K562 (cell line): ENCODE results near the gene HSF2BP. TPM values are rescaled to one million over a fixed set of nuclear protein-coding genes. Genes with fewer than 3 reads are reported as not detected.
A peak's percentile ranks its signal among the peaks of the same experiment; 100 is the strongest.

Source experiments
- HDAC1 ChIP-seq, 2 experiments: fragments of 450-650 bp; IDR thresholded peaks; 2 replicates each; pipeline ENCODE4 v1.6.1; 2016 to 2017; ENCODE audit warnings: inconsistent platforms in 1 of 2, mild to moderate bottlenecking in 1 of 2, moderate library complexity in 1 of 2
- NRF1 ChIP-seq, 2 experiments: fragments of 450-650 bp; IDR thresholded peaks in 1 of 2; conservative IDR thresholded peaks in 1 of 2; 2 replicates each; pipeline ENCODE4 v1.6.1; 2014; ENCODE audit warnings: mild to moderate bottlenecking in 2 of 2
- NUFIP1 ChIP-seq: fragments of 450-650 bp; IDR thresholded peaks from 2 replicates; pipeline ENCODE4 v1.6.1; 2018; ENCODE audit not compliant: partially characterized antibody
- RAD51 ChIP-seq: fragments of 450-650 bp; IDR thresholded peaks from 2 replicates; pipeline ENCODE4 v1.7.1; 2016; ENCODE audit warnings: low read depth, mild to moderate bottlenecking, borderline replicate concordance
- RHOXF2B ChIP-seq: fragments of 250-450 bp; sonication (Bioruptor Pico); conservative IDR thresholded peaks from 2 replicates; pipeline ENCODE4 v1.5.1; 2021
- TCF7 ChIP-seq: sonication (generic); IDR thresholded peaks from 2 replicates; pipeline ENCODE4 v1.6.1; 2016; ENCODE audit warnings: antibody characterized with exemption, borderline replicate concordance
- YBX1 ChIP-seq: fragments of 450-650 bp; IDR thresholded peaks from 2 replicates; pipeline ENCODE4 v1.7.1; 2016; ENCODE audit warnings: mild to moderate bottlenecking
- ZBTB40 ChIP-seq, 2 experiments: fragments of 450-650 bp in 1 of 2; sonication (generic) in 1 of 2; formaldehyde crosslinking in 1 of 2; IDR thresholded peaks; 2 replicates each; pipeline versions ENCODE4 v1.7.1 to v1.9.0; 2016 to 2022; ENCODE audit warnings: inconsistent platforms in 1 of 2, mild to moderate bottlenecking in 1 of 2, missing genetic modification reagents in 1 of 2
- polyA plus RNA-seq, 8 experiments: library from polyadenylated mRNA; depleted of rRNA in 4 of 8; stranded (reverse) in 5 of 8; unstranded in 3 of 8; fragments of >200 nt; fragmentation: Nextera tagmentation in 2 of 8; fragmentation: Illumina TruSeq in 1 of 8; extraction: Ambion mirVana in 2 of 8; extraction: Trizol in 1 of 8; gene quantifications; 2 replicates each; pipeline versions ENCODE4 v1.2.1 to v1.2.3, GENCODE V29; 2011 to 2014; ENCODE audit warnings: inconsistent platforms in 1 of 8, missing spikeins in 1 of 8
- total RNA-seq, 7 experiments: library from RNA; depleted of rRNA in 6 of 7; stranded (reverse); fragments of >200 nt in 6 of 7; fragmentation: Illumina TruSeq in 2 of 7; extraction: Trizol in 2 of 7; gene quantifications; 2 replicates each; pipeline versions ENCODE4 v1.2.1 to v1.2.3, GENCODE V29; 2011 to 2021; ENCODE audit warnings: low replicate concordance in 1 of 7
- TF ChIP-seq, protein P1 (sequence below): sonication (generic); formaldehyde crosslinking; IDR thresholded peaks from 2 replicates; pipeline ENCODE4 v1.8.1; 2023; ENCODE audit warnings: mild to moderate bottlenecking, missing genetic modification reagents
- TF ChIP-seq, protein P2 (sequence below): fragments of 450-650 bp; IDR thresholded peaks from 2 replicates; pipeline ENCODE4 v1.6.1; 2016; ENCODE audit warnings: borderline replicate concordance
- TF ChIP-seq, protein P3 (sequence below): sonication (generic); formaldehyde crosslinking; IDR thresholded peaks from 2 replicates; pipeline ENCODE4 v1.8.1; 2023; ENCODE audit warnings: mild to moderate bottlenecking, missing genetic modification reagents

HSF2BP gene
- total and polyA plus RNA-seq, 9 of the 15 experiments (the other 6 are each of a cell fraction or from before 2014, with no cell fraction given), result 0.04 to 0.57 (median 0.20) TPM; not detected in 2

DNA sequence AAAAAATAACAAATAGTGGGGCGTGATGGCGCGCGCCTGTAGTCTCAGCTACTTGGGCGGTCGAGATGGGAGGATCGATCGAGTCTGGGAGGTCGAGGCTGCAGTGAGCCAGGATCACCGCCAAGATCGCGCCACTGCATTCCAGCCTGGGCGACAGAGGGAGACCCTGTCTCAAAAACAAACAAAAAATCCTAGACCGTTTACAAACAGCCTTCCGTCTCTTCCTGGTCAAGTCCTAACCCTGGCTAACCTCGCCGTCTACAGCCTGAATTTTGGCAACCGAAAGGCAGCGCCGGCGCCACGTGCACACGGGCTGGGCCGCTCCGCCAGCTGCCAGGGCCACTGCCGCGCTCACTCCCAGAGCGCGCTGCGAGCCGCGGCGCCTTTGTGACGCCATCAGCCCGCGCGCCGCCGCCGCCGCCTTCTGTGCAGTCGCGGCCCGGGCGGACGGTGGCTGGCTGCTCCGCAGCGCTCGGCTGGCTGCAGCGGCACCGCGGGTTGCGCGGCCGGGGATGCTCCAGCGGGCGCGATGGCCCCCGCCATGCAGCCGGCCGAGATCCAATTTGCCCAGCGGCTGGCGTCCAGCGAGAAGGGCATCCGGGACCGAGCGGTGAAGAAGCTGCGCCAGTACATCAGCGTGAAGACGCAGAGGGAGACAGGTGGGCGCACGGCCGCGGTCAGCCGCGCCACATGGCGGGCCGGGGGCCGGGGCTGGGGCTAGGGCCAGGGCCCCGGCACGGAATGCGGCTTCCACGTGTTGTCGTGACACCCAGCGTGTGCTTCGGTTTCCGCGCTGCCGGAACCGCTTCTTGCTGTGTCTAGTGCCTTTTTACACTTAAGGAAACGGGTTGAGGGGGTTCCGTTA is at the start of gene HSF2BP, which contains the start of gene RRP1B (continued):
- TF ChIP-seq RAD51 (no peak), NUFIP1 (peak; percentile 94), HDAC1 (IDR thresholded peaks at IDR 0.05) (peak in 1 of 2 experiments; percentile 91; a peak in 2 of 4 replicates), RHOXF2B (CRISPR knock-in tag) (0 out of 2 replicates have a peak, but pooled peaks have one; percentile 49), YBX1 (no peak), NRF1 (conservative IDR thresholded peaks at IDR 0.05 in 1 of 2, IDR thresholded peaks at IDR 0.05 in 1 of 2) (peak; percentile 68 to 81; a peak in 3 of 4 replicates), TCF7 (peak; percentile 68; the same call in 1 of the 2 replicates), ZBTB40 (IDR thresholded peaks at IDR 0.05) (0 out of 2 replicates have a peak, but pooled peaks have one; percentile 59), ZBTB40 (CRISPR knock-in tag; IDR thresholded peaks at IDR 0.05) (peak; percentile 75)
- TF ChIP-seq, protein P1, sequence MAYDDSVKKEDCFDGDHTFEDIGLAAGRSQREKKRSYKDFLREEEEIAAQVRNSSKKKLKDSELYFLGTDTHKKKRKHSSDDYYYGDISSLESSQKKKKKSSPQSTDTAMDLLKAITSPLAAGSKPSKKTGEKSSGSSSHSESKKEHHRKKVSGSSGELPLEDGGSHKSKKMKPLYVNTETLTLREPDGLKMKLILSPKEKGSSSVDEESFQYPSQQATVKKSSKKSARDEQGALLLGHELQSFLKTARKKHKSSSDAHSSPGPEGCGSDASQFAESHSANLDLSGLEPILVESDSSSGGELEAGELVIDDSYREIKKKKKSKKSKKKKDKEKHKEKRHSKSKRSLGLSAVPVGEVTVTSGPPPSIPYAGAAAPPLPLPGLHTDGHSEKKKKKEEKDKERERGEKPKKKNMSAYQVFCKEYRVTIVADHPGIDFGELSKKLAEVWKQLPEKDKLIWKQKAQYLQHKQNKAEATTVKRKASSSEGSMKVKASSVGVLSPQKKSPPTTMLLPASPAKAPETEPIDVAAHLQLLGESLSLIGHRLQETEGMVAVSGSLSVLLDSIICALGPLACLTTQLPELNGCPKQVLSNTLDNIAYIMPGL (CRISPR knock-in tag), result peak; percentile 98
- TF ChIP-seq, protein P2, sequence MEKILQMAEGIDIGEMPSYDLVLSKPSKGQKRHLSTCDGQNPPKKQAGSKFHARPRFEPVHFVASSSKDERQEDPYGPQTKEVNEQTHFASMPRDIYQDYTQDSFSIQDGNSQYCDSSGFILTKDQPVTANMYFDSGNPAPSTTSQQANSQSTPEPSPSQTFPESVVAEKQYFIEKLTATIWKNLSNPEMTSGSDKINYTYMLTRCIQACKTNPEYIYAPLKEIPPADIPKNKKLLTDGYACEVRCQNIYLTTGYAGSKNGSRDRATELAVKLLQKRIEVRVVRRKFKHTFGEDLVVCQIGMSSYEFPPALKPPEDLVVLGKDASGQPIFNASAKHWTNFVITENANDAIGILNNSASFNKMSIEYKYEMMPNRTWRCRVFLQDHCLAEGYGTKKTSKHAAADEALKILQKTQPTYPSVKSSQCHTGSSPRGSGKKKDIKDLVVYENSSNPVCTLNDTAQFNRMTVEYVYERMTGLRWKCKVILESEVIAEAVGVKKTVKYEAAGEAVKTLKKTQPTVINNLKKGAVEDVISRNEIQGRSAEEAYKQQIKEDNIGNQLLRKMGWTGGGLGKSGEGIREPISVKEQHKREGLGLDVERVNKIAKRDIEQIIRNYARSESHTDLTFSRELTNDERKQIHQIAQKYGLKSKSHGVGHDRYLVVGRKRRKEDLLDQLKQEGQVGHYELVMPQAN, result peak; percentile 88; the same call in 1 of the 2 replicates
- TF ChIP-seq, protein P3, sequence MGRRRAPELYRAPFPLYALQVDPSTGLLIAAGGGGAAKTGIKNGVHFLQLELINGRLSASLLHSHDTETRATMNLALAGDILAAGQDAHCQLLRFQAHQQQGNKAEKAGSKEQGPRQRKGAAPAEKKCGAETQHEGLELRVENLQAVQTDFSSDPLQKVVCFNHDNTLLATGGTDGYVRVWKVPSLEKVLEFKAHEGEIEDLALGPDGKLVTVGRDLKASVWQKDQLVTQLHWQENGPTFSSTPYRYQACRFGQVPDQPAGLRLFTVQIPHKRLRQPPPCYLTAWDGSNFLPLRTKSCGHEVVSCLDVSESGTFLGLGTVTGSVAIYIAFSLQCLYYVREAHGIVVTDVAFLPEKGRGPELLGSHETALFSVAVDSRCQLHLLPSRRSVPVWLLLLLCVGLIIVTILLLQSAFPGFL (CRISPR knock-in tag), result 0 out of 2 replicates have a peak, but pooled peaks have one; percentile 72
